IPS-NIHi7 (cell line): ENCODE measurements around the gene RIPPLY2.
"Not testable (repeated sequence)": the region's sequence is repeated elsewhere in the genome, so short reads cannot be mapped to it uniquely, and the experiment has no call there.

Source experiments
- DNase-seq: peaks from one replicate; pipeline ENCODE4 v3.0.0; 2012; ENCODE audit warnings: mixed read lengths; ENCODE audit errors: extremely low spot score

The RIPPLY2 gene

GRCh38 chr6:83860359-83860755 lies 7.2 kb downstream of the RIPPLY2 start:
- DNase-seq: no peak

- DNase-seq: no peak
Measured at GRCh38 chr6:83860782-83861495, 7.8 kb downstream of the RIPPLY2 start.

- DNase-seq: no peak
Measured at GRCh38 chr6:83862776-83863471, 9.8 kb downstream of the RIPPLY2 start.

GRCh38 chr6:83867043-83867442 lies 13.9 kb downstream of the RIPPLY2 start:
- DNase-seq: no peak

- DNase-seq: no peak
Measured at GRCh38 chr6:83867527-83868161, 14.5 kb downstream of the RIPPLY2 start.

- DNase-seq: no peak
Measured at GRCh38 chr6:83868639-83869038, 15.5 kb downstream of the RIPPLY2 start.

GRCh38 chr6:83870649-83871048 lies 17.5 kb downstream of the RIPPLY2 start:
- no peak for DNase-seq

- no peak for DNase-seq
Measured at GRCh38 chr6:83872386-83873118, 19.4 kb downstream of the RIPPLY2 start.

- DNase-seq: no peak
Measured at GRCh38 chr6:83873869-83874268, 20.7 kb downstream of the RIPPLY2 start.

GRCh38 chr6:83875843-83876242 lies 22.7 kb downstream of the RIPPLY2 start:
- DNase-seq: no peak

- no peak for DNase-seq
Measured at GRCh38 chr6:83878902-83879644, 25.9 kb downstream of the RIPPLY2 start.

- DNase-seq: no peak
Measured at GRCh38 chr6:83879746-83880145, 26.6 kb downstream of the RIPPLY2 start.

- DNase-seq: no peak
Measured at GRCh38 chr6:83883240-83883639, 30.1 kb downstream of the RIPPLY2 start.

GRCh38 chr6:83884523-83884922 lies 31.4 kb downstream of the RIPPLY2 start:
- DNase-seq: no peak

GRCh38 chr6:83885984-83886383 lies 32.8 kb downstream of the RIPPLY2 start:
- DNase-seq: no peak

GRCh38 chr6:83889621-83890020 lies 36.5 kb downstream of the RIPPLY2 start:
- DNase-seq: no peak

GRCh38 chr6:83890520-83890919 lies 37.4 kb downstream of the RIPPLY2 start:
- DNase-seq: no peak

GRCh38 chr6:83891586-83891985 lies 38.4 kb downstream of the RIPPLY2 start:
- no peak for DNase-seq

- DNase-seq: no peak
Measured at GRCh38 chr6:83893024-83893423, 39.9 kb downstream of the RIPPLY2 start.

GRCh38 chr6:83897094-83897493 lies 43.9 kb downstream of the RIPPLY2 start:
- DNase-seq: not testable (repeated sequence)

GRCh38 chr6:83901624-83902023 lies 48.5 kb downstream of the RIPPLY2 start:
- no peak for DNase-seq

GRCh38 chr6:83904395-83904794 lies 51.2 kb downstream of the RIPPLY2 start:
- DNase-seq: no peak
